GM12878 (cell line): ENCODE results near the gene TMEM128. TPM values are rescaled to one million over a fixed set of nuclear protein-coding genes. Genes with fewer than 3 reads are reported as not detected.
A peak's percentile ranks its signal among the peaks of the same experiment; 100 is the strongest.

ENCODE experiments used
- ATAC-seq: fragments of 200-7000 bp; cut with Tn5 transposase; 3 replicates; pipeline ENCODE4 v1.9.1; 2020; ENCODE audit warnings: mild to moderate bottlenecking, moderate library complexity
- BruUV-seq: library from RNA; stranded (reverse); fragments of 400-500 nt; replicated peaks from 2 replicates; lab custom pipeline; 2021; lab: Mats Ljungman, UMichigan
- CTCF ChIA-PET: fragments of 300-600 bp; sonication (Branson Sonifier 250); formaldehyde crosslinking; extraction: SDS; loops from one replicate; lab custom pipeline; 2021; ENCODE audit warnings: inconsistent platforms; lab: Yijun Ruan, JAX
- POLR2A ChIA-PET: fragments of 350-600 bp; formaldehyde crosslinking; extraction: SDS; loops from one replicate; lab custom pipeline; 2021; ENCODE audit warnings: inconsistent platforms; lab: Charles Lee
- RAD21 ChIA-PET: fragments of 300-600 bp; sonication (Branson Sonifier 250); formaldehyde crosslinking; loops from one replicate; lab custom pipeline; 2023; ENCODE audit warnings: antibody characterized with exemption; ENCODE audit not compliant: unreplicated experiment; lab: Charles Lee
- SMC1A ChIA-PET: fragments of 300-600 bp; sonication (Branson Sonifier 250); formaldehyde crosslinking; loops from one replicate; lab custom pipeline; 2023; ENCODE audit not compliant: unreplicated experiment, uncharacterized antibody; lab: Charles Lee
- DNase-seq: peaks from one replicate; pipeline ENCODE4 v3.0.0-alpha.2; 2011; ENCODE audit warnings: low read depth, low spot score
- FAIRE-seq: peaks from 3 replicates; lab custom pipeline; 2011; peaks lifted over from hg19 to GRCh38; lab: Jason Lieb, UNC
- H2AFZ ChIP-seq: 2 replicates; pipeline ENCODE4 v1.6.0; 2011; ENCODE audit warnings: low read depth, low read length, control low read depth; ENCODE audit not compliant: control insufficient read depth
- H3K27ac ChIP-seq: 2 replicates; pipeline ENCODE4 v1.5.1; 2011; ENCODE audit warnings: control low read depth; ENCODE audit not compliant: control insufficient read depth, insufficient read depth
- H3K27me3 ChIP-seq, 2 experiments: replicated peaks in 1 of 2; 2 replicates each; pipeline versions ENCODE4 v1.6.0 to v1.6.1; 2011; ENCODE audit warnings: low read length in 1 of 2; ENCODE audit not compliant: control insufficient read depth in 2 of 2, insufficient read depth in 2 of 2
- H3K36me3 ChIP-seq, 2 experiments: 2 replicates each; pipeline ENCODE4 v1.5.1; 2011; ENCODE audit warnings: low read length in 1 of 2; ENCODE audit not compliant: control insufficient read depth in 2 of 2, insufficient read depth in 2 of 2
- H3K4me1 ChIP-seq: 2 replicates; pipeline ENCODE4 v1.6.1; 2011; ENCODE audit warnings: mild to moderate bottlenecking, low read length, moderate library complexity, mixed read lengths; ENCODE audit not compliant: control insufficient read depth, insufficient read depth
- H3K4me2 ChIP-seq: 2 replicates; pipeline ENCODE4 v1.6.0; 2011; ENCODE audit warnings: control low read depth; ENCODE audit not compliant: control insufficient read depth, insufficient read depth
- H3K4me3 ChIP-seq: fragments of 200-600 bp; sonication (generic); 2 replicates; pipeline ENCODE4 v1.5.1; 2016
- H3K79me2 ChIP-seq: 2 replicates; pipeline ENCODE4 v1.6.0; 2011; ENCODE audit warnings: low read length; ENCODE audit not compliant: control insufficient read depth, insufficient read depth
- H3K9ac ChIP-seq: 2 replicates; pipeline ENCODE4 v1.8.0; 2011; ENCODE audit warnings: low read length, control low read depth, mixed read lengths; ENCODE audit not compliant: control insufficient read depth, insufficient read depth
- H3K9me3 ChIP-seq: replicated peaks from 3 replicates; pipeline ENCODE4 v1.5.1; 2011; ENCODE audit warnings: mild to moderate bottlenecking, low read length; ENCODE audit not compliant: control insufficient read depth, insufficient read depth
- H4K20me1 ChIP-seq: 2 replicates; pipeline ENCODE4 v1.6.0; 2011; ENCODE audit not compliant: control insufficient read depth, insufficient read depth
- ATF7 ChIP-seq: fragments of 450-650 bp; IDR thresholded peaks from 2 replicates; pipeline ENCODE4 v1.6.1; 2016; ENCODE audit warnings: low read depth, mild to moderate bottlenecking
- BMI1 ChIP-seq: fragments of 450-650 bp; IDR thresholded peaks from 2 replicates; pipeline ENCODE4 v1.6.1; 2016; ENCODE audit warnings: mild to moderate bottlenecking, moderate library complexity, borderline replicate concordance
- PBX3 ChIP-seq: IDR thresholded peaks from 2 replicates; pipeline ENCODE4 v1.6.1; 2011; ENCODE audit warnings: mild to moderate bottlenecking, low read depth, low read length, moderate library complexity; ENCODE audit not compliant: insufficient replicate concordance
- SIN3A ChIP-seq: IDR thresholded peaks from 2 replicates; pipeline ENCODE4 v1.6.1; 2012; ENCODE audit warnings: low read depth, low read length, improper control_type of control experiment
- YBX1 ChIP-seq: fragments of 450-650 bp; IDR thresholded peaks from 2 replicates; pipeline ENCODE4 v1.6.1; 2016; ENCODE audit warnings: antibody characterized with exemption
- whole genome bisulfite sequencing: methylation state at CpG from one replicate; pipeline ENCODE4 v1.1.6; 2016; ENCODE audit warnings: low lambda C conversion rate; ENCODE audit not compliant: insufficient replicate concordance, insufficient coverage; ENCODE audit errors: missing lambda C conversion rate; 5-methylcytosine and 5-hydroxymethylcytosine counted together
- in situ Hi-C: fragments of 300-500 bp; cut with MboI; formaldehyde crosslinking; loops from 9 replicates; pipeline ENCODE4 v1.14.3; 2018; ENCODE audit warnings: mixed read lengths
- intact Hi-C: fragments of 100-400 bp; cut with micrococcal nuclease; formaldehyde crosslinking; loops from one replicate; pipeline ENCODE4 v1.14.2; 2022; ENCODE audit not compliant: unreplicated experiment
- polyA plus RNA-seq, 11 experiments: library from polyadenylated mRNA; depleted of rRNA in 4 of 11; unstranded in 6 of 11; stranded (reverse) in 5 of 11; fragments of >200 nt; fragmentation: Nextera tagmentation in 4 of 11; fragmentation: Illumina TruSeq in 1 of 11; extraction: Ambion mirVana in 4 of 11; extraction: Trizol in 1 of 11; gene quantifications; 1 replicate in 1 of 11; 2 replicates in 10 of 11; pipeline versions ENCODE4 v1.2.1 to v1.2.3, GENCODE V29; 2011 to 2016; ENCODE audit warnings: inconsistent platforms in 2 of 11, missing spikeins in 2 of 11, low read depth in 1 of 11
- total RNA-seq, 4 experiments: library from RNA; depleted of rRNA in 3 of 4; stranded (reverse); fragments of >200 nt in 3 of 4; fragmentation: Illumina TruSeq in 1 of 4; extraction: Trizol in 1 of 4; gene quantifications; 2 replicates each; pipeline versions ENCODE4 v1.2.1 to v1.2.3, GENCODE V29; 2013 to 2021
- TF ChIP-seq, protein P1 (sequence below): fragments of 450-650 bp; IDR thresholded peaks from 2 replicates; pipeline ENCODE4 v1.6.1; 2017; ENCODE audit warnings: mild to moderate bottlenecking
- TF ChIP-seq, protein P2 (sequence below): fragments of 150-350 bp; IDR thresholded peaks from 2 replicates; pipeline ENCODE4 v1.6.1; 2016; ENCODE audit warnings: low read depth, low read length

Gene TMEM128
- total and polyA plus RNA-seq, 10 of the 15 experiments (the other 5 are each of a cell fraction or from before 2014, with no cell fraction given), result 9.3 to 44.2 (median 18.9) TPM

GRCh38 chr4:4289597-4289940 lies 41.5 kb upstream of the TMEM128 start:
- peak overlapping the region; percentile 77 for H3K4me2 ChIP-seq
- no peaks in the 10 kb centered on the region for H4K20me1 ChIP-seq
- 0% methylated on average over 10 of the region's 10 CpGs for WGBS
- no peaks in the 10 kb centered on the region for H3K27me3 ChIP-seq
- no peak for TF ChIP-seq YBX1
- TF ChIP-seq, protein P1, sequence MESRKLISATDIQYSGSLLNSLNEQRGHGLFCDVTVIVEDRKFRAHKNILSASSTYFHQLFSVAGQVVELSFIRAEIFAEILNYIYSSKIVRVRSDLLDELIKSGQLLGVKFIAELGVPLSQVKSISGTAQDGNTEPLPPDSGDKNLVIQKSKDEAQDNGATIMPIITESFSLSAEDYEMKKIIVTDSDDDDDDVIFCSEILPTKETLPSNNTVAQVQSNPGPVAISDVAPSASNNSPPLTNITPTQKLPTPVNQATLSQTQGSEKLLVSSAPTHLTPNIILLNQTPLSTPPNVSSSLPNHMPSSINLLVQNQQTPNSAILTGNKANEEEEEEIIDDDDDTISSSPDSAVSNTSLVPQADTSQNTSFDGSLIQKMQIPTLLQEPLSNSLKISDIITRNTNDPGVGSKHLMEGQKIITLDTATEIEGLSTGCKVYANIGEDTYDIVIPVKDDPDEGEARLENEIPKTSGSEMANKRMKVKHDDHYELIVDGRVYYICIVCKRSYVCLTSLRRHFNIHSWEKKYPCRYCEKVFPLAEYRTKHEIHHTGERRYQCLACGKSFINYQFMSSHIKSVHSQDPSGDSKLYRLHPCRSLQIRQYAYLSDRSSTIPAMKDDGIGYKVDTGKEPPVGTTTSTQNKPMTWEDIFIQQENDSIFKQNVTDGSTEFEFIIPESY, result no peak
- TF ChIP-seq ATF7, result no peak
- TF ChIP-seq BMI1, result no peak
- TF ChIP-seq, protein P2, sequence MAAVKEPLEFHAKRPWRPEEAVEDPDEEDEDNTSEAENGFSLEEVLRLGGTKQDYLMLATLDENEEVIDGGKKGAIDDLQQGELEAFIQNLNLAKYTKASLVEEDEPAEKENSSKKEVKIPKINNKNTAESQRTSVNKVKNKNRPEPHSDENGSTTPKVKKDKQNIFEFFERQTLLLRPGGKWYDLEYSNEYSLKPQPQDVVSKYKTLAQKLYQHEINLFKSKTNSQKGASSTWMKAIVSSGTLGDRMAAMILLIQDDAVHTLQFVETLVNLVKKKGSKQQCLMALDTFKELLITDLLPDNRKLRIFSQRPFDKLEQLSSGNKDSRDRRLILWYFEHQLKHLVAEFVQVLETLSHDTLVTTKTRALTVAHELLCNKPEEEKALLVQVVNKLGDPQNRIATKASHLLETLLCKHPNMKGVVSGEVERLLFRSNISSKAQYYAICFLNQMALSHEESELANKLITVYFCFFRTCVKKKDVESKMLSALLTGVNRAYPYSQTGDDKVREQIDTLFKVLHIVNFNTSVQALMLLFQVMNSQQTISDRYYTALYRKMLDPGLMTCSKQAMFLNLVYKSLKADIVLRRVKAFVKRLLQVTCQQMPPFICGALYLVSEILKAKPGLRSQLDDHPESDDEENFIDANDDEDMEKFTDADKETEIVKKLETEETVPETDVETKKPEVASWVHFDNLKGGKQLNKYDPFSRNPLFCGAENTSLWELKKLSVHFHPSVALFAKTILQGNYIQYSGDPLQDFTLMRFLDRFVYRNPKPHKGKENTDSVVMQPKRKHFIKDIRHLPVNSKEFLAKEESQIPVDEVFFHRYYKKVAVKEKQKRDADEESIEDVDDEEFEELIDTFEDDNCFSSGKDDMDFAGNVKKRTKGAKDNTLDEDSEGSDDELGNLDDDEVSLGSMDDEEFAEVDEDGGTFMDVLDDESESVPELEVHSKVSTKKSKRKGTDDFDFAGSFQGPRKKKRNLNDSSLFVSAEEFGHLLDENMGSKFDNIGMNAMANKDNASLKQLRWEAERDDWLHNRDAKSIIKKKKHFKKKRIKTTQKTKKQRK, result no peak
- no peak for TF ChIP-seq SIN3A
- TF ChIP-seq PBX3, result no peak
- H3K4me1 ChIP-seq, result peaks cover 6% of the 10 kb centered on the region
- intact Hi-C loops (no loop called here), in situ Hi-C loops (no loop called here)
- BruUV-seq, result TSS peak; percentile 66
- ChIA-PET POLR2A (no interaction called here), SMC1A (no interaction called here), RAD21 (no interaction called here), CTCF (no interaction called here)
- peaks cover 0 to 6% of the 10 kb centered on the region in 2 experiments; a peak in 1 of 4 replicates for H3K36me3 ChIP-seq
- peak overlapping the region; percentile 86 for H3K9ac ChIP-seq
- peak overlapping the region; percentile 91 for H2AFZ ChIP-seq
- H3K4me3 ChIP-seq, result peak overlapping the region; percentile 78
- H3K9me3 ChIP-seq, result no peaks in the 10 kb centered on the region
- DNase-seq (no peak), ATAC-seq (peak; percentile 39), FAIRE-seq (no peak)
- peak overlapping the region; percentile 71 for H3K27ac ChIP-seq
- H3K79me2 ChIP-seq, result peaks cover 45% of the 10 kb centered on the region
